SK-N-MC (cell line): Measurements from ENCODE around the gene WDR33.

Experiments
- EZH2 ChIP-seq: fragments of 200-600 bp; sonication (generic); IDR thresholded peaks from one replicate; pipeline ENCODE4 v1.6.1; 2017; ENCODE audit warnings: antibody characterized with exemption
- FOXP2 ChIP-seq: optimal IDR thresholded peaks from 2 replicates; pipeline ENCODE3; 2011; ENCODE audit warnings: mild to moderate bottlenecking, moderate library complexity; ENCODE audit not compliant: insufficient read depth; ENCODE audit errors: extremely low read length, control extremely low read depth

DNA sequence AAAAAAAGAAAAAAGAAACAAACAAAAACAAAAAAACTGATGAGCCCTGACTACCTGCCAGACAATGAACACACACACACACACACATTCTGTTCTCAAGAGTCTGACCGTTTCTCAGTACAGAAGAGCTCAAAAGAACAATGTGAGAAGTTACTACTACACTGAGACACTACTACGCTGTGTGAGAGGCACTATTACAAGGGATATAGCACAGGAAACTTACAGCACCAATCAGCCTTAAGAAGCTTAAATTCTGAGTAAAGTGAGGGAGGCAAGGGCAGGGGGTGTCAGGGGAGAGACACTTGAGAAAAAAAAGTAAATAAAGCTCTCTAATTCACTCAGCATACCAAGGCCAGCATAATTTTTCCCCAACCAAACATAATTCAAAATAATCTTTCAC, 32.5 kb downstream of the WDR33 start:
- TF ChIP-seq FOXP2 (no peak), EZH2 (no peak)
